Measurements from ENCODE around the gene TCEAL8.

The TCEAL8 gene

GRCh38 chrX:103210056-103210455 is 44.9 kb downstream of the TCEAL8 start:
- CTCF ChIA-PET: interaction anchor here (1.4 to 3.3 kb wide), 6 partner anchors 8 to 263 kb away, joined by 4 to 18 read pairs (median 6); no protein-coding TSS in a partner anchor
- no peak for DNase-seq (ENCODE audit: extremely low spot score)
- no peak for TF ChIP-seq CTCF (IDR thresholded peaks at IDR 0.05; ENCODE audit: control extremely low read depth, extremely low read depth, low read depth, missing control alignments)
- POLR2A ChIA-PET: no interaction called here
